Mucosa of descending colon (tissue), 3 donors: ENCODE measurements around the gene PLS1. TPM values are rescaled to one million over a fixed set of nuclear protein-coding genes. Genes with fewer than 3 reads are reported as not detected.

Experiments
- ATAC-seq: fragments of 200-7000 bp; cut with Tn5 transposase; one replicate; pipeline ENCODE4 v1.9.1; 2020; ENCODE audit warnings: mild to moderate bottlenecking, moderate library complexity
- DNase-seq, 3 donors: peaks; one replicate each; pipeline ENCODE4 v3.0.0-alpha.2; 2020
- H3K36me3 ChIP-seq: fragments of 200-600 bp; one replicate; pipeline ENCODE4 v1.8.0; 2021; ENCODE audit warnings: low read depth, mild to moderate bottlenecking
- H3K4me1 ChIP-seq: fragments of 200-600 bp; one replicate; pipeline ENCODE4 v1.8.0; 2021; ENCODE audit warnings: low read depth, mild to moderate bottlenecking
- H3K4me3 ChIP-seq: fragments of 200-600 bp; one replicate; pipeline ENCODE4 v1.8.0; 2021; ENCODE audit warnings: mild to moderate bottlenecking
- H3K9me3 ChIP-seq: fragments of 200-600 bp; one replicate; pipeline ENCODE4 v1.8.0; 2021; ENCODE audit warnings: mild to moderate bottlenecking
- CTCF ChIP-seq: fragments of 200-600 bp; IDR thresholded peaks from one replicate; pipeline ENCODE4 v1.8.0; 2022; ENCODE audit warnings: antibody characterized with exemption, mild to moderate bottlenecking
- intact Hi-C, 2 donors: fragments of 100-400 bp; cut with DNase I in 1 of 2; cut with micrococcal nuclease in 1 of 2; formaldehyde crosslinking; loops; one replicate each; pipeline versions ENCODE4 v1.11.0 to v1.11.1; 2022; cut with DNase I, micrococcal nuclease
- total RNA-seq, 3 donors: library from RNA; stranded (reverse); fragmentation: NEBNext Ultra II Directional in 2 of 3; extraction: Animal tissue kit (Norgen Biotek cat#: 25700) in 2 of 3; gene quantifications; one replicate each; pipeline versions ENCODE4 v1.2.1 to v1.2.4, GENCODE V29; 2021 to 2023
- donor health status: DM: no; HTN: no; CAD: no; lungs with moderate emphysema.
- donor health status: DM: no; HTN: no; CAD: no.
- donor health status: DM: no; HTN: yes; CAD: no.

The PLS1 gene
- total RNA-seq, 3 donors from 2014 or later: 235 to 448 (median 442) TPM

GRCh38 chr3:142716102-142716501 lies 119.9 kb downstream of the PLS1 start:
- H3K36me3 ChIP-seq: no peaks in the 10 kb centered on the region
- H3K9me3 ChIP-seq: no peaks in the 10 kb centered on the region
- intact Hi-C loops: no loop called here
- DNase-seq (no peak), ATAC-seq (no peak)
- H3K4me3 ChIP-seq: no peak overlapping the region
- no peaks in the 10 kb centered on the region for H3K4me1 ChIP-seq
- no peak for TF ChIP-seq CTCF

- no peak for ATAC-seq
- no peaks in the 10 kb centered on the region for H3K36me3 ChIP-seq
- TF ChIP-seq CTCF: no peak
- peaks cover 2% of the 10 kb centered on the region for H3K9me3 ChIP-seq
- DNase-seq: no peak
- H3K4me1 ChIP-seq: peaks cover 4% of the 10 kb centered on the region
- intact Hi-C loops: no loop called here
- H3K4me3 ChIP-seq: peak overlapping the region; percentile 40
Measured at GRCh38 chr3:142723665-142723967, 127.4 kb downstream of the PLS1 start.

- TF ChIP-seq CTCF: no peak
- Histone ChIP-seq H3K36me3 (no peaks in the 10 kb centered on the region), H3K4me1 (peaks cover 4% of the 10 kb centered on the region), H3K4me3 (peak within 1 kb of the TSS; percentile 40), H3K9me3 (peaks cover 2% of the 10 kb centered on the region)
- intact Hi-C loops: no loop called here
- ATAC-seq: peak; percentile 95
- peak; percentile 68 to 79 (median 79) for DNase-seq
Measured at GRCh38 chr3:142723968-142724681, 127.9 kb downstream of the PLS1 start, which contains the start of gene TRPC1. Gene TRPC1, plus strand, starts transcription at chr3:142724034. Its CDS starts 526 bp downstream, at chr3:142724560.

- Histone ChIP-seq H3K9me3 (peaks cover 2% of the 10 kb centered on the region), H3K4me1 (peaks cover 4% of the 10 kb centered on the region), H3K4me3 (no peak overlapping the region), H3K36me3 (no peaks in the 10 kb centered on the region)
- ATAC-seq (peak; percentile 36), DNase-seq (peak in 2 of 3 donors; percentile 14 to 60)
- intact Hi-C loops: no loop called here
- TF ChIP-seq CTCF: no peak
Measured at GRCh38 chr3:142724682-142725356, 128.6 kb downstream of the PLS1 start.

- ATAC-seq (no peak), DNase-seq (no peak)
Measured at GRCh38 chr3:142725357-142725739, 129.2 kb downstream of the PLS1 start.

More at GRCh38 chr3:142725357-142725739, 129.2 kb downstream of the PLS1 start:
- H3K9me3 ChIP-seq: peaks cover 2% of the 10 kb centered on the region
- H3K36me3 ChIP-seq: no peaks in the 10 kb centered on the region
- no peak for TF ChIP-seq CTCF
- H3K4me1 ChIP-seq: peaks cover 4% of the 10 kb centered on the region
- H3K4me3 ChIP-seq: no peak overlapping the region
- intact Hi-C loops: no loop called here
